Anterior cingulate cortex (tissue), 58 donors: Measurements from ENCODE around the gene TET1.
"Not testable (repeated sequence)": the region's sequence is repeated elsewhere in the genome, so short reads cannot be mapped to it uniquely, and the experiment has no call there.

ENCODE experiments used
- DNase-seq, 58 donors: peaks; one replicate each; lab custom pipeline; 2025; lab: John Stamatoyannopoulos, UW

The TET1 gene

DNA sequence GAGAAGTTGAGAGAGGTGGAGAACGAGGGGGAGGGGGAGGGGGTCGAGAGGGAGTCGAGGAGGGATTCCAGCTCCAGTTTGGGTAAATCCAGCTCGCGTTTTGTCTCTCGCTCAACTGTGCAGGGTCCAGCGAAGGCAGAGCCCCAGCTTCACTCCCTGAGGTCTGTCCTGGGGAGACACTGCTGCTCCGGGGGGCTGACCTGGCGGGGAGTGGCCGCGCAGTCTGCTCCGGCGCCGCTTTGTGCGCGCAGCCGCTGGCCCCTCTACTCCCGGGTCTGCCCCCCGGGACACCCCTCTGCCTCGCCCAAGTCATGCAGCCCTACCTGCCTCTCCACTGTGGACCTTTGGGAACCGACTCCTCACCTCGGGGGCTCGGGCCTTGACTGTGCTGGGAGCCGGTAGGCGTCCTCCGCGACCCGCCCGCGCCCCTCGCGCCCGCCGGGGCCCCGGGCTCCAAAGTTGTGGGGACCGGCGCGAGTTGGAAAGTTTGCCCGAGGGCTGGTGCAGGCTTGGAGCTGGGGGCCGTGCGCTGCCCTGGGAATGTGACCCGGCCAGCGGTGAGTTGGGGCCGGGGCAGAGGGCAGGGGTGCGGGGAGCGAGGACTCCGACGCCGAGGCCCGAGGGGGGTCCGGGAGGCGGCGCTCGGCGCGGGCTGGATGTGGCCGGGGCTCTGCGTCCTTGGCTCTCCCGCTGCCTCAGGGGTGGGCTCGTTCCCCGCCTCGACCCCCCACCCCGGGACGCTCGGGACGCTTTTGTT is at the start of gene TET1:
Gene TET1 (plus strand): TSS at position 152 of the 757 bp plus-strand sequence. CDS start 12,002 bp downstream, outside the sequence.
- peak in 23 of 58 donors; percentile 3 to 30 (median 8) for DNase-seq

DNA sequence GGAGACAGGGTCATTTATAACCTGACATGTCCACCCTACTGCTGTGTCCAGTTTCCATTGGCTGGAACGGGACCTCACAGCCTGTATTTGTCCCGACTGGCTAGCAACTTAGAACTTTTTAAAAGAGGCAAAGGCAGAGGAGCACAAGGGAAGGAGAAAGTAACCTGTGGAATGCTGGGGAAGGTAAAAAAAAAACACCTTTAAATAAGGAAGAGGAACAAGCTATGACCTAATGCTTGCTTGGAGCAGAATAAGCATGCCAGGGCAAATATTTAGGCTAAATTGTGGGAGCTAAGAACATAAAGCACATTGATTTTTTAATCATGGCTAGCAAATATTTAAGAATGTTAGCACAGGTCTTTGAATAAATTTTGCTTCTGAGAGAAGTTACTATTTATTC is 43.9 kb upstream of the TET1 start:
- DNase-seq: not testable (repeated sequence)

DNA sequence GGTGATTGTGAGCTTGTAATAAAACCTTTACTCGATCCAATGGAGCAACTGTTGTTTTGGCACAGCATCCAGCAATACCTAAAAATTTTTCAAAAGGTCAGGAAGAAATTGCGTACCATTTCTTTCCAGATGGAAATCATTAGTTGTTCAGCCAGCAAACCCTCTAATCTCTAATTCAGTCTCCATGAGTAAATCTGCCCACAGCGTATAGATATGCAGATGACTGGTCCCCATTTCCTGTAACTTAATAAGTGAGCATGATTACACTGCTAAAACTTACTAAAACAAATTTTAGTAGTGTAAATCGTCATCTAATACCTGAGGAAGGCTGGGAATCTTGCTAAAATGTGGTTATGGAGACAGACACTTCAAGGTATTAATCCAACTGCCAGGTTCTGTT is 43.4 kb upstream of the TET1 start:
- DNase-seq: no peak

DNA sequence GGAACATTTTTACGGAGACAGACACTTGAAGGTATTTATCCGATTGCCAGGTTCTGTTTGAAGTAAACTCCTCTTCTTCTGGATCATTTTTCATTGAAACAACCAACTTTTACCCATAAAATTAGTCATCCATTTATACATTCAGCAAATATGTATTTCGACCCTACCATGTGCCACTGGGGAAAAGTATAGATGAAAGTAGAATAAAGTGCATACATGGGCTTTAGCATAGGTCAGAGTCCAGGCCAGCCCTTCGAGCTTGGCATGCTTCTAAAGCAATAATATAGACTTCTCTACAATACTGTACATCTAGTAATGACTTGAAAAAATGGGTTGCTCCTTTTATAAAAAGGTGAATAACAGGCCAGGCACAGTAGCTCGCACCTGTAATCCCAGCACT is 42.9 kb upstream of the TET1 start:
- no peak for DNase-seq

DNA sequence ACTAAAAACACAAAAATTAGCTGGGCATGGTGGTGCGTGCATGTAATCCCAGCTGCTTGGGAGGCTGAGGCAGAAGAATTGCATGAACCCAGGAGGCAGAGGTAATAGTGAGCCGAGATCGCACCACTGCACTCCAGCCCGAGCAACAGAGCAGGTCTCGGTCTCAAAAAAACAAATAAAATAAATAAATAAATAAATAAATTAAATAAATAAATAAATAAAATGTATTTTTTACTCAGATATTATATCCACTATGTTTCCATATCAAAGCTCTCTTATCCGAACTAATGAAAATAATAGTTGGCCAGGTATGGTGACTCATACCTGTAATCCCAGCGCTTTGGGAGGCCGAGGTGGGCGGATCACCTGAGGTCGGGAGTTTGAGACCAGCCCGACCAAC is 41.5 kb upstream of the TET1 start:
- not testable (repeated sequence) for DNase-seq

DNA sequence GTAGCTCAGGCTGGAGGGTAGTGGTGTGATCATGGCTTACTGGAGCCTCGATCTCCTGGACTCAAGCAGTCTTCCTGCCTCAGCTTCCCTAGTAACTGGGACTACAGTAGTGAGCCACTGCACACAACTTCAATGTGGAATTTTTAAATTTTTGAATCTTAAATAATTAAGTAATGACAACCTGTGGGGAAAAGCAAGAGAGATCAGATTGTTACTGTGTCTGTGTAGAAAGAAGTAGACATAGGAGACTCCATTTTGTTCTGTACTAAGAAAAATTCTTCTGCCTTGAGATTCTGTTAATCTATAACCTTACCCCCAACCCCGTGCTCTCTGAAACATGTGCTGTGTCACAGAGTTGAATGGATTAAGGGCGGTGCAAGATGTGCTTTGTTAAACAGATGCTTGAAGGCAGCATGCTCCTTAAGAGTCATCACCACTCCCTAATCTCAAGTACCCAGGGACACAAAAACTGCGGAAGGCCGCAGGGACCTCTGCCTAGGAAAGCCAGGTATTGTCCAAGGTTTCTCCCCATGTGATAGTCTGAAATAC is 34.6 kb upstream of the TET1 start:
- not testable (repeated sequence) for DNase-seq

DNA sequence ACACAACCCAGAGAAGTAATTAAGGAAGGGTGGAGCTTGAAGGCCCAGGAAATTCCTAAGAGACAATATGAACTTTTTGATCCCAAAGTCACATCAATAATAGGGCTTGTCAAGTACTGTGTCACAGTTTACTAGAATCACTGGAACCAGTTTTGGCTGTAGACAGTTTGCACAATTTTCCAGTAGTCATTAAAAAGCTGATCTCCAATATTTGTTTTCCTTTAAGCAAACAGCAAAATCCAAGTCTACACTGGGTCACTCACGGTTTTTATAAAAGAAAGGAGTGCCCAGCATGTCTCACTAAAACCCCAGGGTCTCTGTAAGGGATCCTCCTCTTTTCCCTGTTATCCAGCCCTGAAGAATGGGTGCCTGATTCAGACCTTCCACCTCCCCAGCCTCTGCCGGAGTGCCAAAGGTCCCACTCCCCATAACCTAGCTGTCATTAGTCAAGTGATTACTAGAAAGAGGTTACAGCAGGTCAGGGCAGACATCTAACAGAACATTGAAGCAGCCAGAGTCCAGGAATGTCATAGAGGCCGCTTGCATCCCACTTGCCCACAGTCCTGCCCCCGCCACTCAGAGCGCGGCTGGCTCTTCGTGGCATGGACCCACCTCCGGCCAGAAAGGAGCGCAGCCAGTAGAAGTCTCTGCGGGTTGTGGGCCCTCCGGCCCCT is 33.4 kb upstream of the TET1 start:
- peak in 2 of 58 donors; percentile 28 to 53 for DNase-seq

DNA sequence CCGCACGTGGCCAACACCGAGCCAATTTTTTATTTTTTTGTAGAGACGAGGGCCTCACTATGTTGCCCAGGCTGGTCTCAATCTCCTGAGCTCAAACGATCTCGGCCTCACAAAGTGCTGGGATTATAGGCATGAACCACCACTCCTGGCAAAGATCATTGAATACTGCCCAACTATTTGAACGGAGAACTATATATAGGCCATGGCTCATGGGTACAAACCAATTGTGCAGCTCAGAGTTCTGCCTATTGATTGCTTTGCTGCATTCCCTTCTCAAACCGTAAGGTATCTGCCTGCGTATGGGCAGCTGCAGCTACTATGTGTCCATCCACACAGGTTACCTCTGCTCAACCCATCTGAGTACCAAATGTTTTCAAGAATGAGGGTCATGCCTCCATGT is 23.2 kb upstream of the TET1 start:
- DNase-seq: no peak

DNA sequence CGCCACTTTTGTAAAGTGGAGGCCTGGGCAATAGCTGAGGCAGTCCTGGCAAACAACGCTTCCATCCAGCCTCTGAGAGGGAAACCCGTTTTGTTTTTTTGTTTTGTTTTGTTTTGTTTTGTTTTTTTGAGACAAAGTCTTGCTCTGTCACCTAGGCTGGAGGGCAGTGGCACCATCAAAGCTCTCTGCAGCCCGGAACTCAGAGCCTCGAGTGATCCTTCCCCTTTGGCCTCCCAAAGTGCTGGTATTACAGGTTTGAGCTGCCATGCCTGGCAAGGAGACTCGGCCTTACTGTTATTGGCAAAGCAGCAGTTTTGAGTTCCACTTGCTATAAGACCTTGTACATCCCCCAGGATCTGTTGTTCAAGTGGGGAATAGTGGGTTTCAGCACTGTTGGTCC is 22.3 kb upstream of the TET1 start:
- DNase-seq: no peak

DNA sequence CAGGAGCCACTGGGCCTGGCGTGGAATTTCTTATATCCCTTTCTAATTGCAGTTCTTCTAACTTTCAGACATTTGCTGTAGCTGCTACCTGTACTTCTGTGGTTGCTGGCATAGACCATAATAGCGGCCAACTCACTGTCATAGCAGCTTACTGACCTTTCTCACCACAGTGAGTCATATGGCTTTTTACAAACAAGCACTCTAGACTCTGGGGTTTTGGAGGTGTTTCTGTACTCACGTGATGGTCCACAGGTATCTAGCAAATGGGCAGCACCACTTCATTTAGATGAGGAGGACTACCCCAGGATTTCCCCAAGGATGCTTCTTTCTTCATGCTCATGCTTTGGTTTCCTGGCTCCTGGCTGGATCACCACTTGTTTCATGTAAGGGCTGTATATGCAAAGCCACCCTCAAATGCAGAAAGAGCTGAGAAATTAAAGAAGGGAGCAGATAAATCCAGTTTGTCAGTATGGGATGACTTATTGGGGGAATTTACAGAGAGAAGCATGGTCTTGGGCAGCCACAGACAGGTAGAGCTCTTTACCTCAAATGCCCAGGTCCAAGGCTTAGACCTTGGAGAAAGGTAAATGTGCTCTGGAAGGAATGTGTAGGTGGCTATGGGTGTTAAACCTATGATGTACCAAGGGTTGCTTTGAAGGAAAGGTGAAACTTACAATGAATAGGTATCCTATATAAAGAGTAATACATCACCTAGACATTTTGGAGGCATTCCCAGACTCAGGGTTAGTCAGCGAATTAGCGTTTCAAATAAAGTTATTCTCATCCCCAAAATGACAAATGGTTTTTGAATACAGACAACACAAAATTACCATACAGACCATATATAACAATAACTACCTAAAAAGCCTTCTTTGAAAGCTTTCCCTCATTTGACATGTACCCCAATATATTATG is 16.9 kb upstream of the TET1 start:
- no peak for DNase-seq

DNA sequence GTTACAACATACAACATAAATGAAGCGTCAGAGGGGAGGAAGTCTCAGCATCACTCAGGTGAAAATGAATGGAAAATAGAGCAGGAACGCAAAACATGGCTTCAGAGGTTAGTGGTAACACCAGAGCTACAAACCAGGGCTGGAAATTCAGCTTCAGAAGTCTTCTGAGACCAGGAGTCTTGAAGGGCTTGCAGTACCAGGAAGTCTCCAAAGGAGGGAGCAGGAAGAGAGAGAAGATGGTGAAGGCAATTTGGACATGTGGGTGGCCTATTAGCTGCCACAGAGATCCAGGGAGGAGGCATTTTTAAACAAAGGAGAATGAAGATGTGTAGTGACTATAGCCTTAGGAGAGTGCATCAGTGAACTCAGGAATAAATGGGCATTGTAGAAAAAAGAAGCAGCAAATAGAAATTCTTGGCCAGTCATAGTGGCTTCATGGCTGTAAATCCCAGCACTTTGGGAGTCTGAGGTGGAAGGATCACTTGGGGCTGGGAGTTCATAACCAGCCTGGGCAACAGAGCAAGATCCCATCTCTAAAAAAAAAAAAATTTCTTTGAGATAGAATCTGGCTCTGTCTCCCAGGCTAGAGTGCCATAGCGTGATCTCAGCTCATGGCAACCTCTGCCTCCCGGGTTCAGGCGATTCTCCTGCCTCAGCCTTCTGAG is 9.3 kb upstream of the TET1 start:
- DNase-seq: peak in 25 of 58 donors; percentile 3 to 46 (median 15)

DNA sequence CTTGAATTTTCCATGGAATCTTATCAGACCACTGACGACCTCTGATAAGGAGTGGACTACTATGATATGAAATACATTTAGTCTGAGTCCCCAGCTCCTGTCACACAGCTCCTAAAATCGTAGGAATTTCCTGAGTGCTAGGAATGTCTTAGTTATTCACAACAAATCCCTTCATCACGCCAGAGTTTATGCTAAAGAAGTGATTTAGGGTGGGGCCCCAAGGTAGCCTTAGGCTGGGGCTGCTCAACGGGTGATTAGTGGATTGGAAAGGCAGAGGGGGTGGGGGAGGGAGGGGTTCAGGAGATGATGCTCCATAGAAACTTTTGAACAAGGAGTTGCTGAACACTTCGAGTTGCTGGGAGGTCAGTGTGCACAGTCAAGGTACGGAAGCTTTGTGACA is 7.0 kb upstream of the TET1 start:
- no peak for DNase-seq

DNA sequence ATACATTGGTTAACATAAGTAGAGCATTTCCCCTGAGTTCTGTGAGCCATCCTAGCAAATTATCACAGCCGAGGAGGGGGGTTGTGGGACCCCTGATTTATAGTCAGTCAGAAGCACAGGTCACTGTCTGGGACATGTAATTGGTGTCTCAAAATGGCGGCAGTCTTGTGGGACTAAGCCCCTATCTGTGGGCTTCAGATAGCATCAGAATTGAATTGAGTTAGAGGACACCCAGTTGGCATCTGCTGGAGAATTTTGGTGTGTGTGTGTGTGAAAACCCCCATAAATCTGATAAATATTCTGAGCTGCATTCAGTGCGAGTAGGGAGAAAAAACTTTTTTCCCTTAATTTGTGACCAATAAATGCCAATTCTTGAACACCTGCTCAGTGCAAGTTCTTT is 6.5 kb upstream of the TET1 start:
- no peak for DNase-seq

DNA sequence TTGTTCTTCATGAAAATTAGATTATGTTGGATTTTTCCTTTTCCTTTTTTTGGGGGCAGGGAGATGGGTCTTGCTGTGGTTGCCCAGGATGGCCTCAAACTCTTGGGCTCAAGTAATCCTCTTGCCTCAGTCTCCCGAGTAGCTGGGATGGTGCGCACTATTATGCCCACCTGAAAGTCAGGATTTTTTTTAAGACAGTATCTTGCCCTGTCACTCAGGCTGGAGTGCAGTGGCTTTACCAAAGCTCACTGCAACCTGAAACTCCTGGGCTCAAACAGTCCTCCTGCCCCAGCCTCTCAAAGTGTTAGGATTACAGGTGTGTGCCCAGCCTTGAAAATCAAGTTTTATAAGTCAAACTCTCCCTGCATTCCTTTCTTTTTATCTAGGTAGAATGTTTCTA is 1.7 kb upstream of the TET1 start:
- DNase-seq: no peak

DNA sequence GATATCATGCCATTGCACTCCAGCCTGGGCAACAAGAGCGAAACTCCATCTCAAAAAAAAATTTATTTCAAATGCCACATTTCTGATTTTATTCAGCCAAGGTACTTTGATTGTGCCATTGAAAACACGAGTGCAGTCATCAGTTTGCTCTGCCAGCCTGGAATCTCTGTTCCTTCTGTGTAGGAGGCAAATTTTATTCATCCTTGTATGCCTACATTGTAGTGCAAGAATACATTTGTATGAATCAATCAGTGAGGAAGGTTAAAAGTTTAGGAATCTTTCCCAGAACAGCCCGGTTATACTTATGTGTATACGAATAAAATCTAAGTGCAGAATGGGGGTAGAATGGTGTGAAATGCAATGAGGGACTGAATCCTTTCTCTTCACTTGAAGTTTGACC is 886 bp upstream of the TET1 start:
- no peak for DNase-seq

DNA sequence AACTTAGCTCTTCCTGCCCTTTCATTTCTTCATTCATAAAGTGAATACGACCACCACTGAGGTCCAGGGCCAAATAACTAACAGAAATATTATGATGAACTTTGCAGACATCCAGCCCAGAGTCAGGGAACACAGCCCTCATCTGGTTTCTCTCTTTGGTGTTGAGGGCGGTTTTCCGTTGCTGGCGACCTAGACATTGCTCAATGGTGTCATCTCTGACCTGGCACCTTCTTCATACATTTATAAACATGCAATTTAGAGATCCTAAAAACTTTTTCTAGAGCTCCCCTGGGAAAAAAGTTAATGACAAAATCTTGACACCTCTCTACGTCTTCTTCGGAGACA is 324 bp upstream of the TET1 start:
- DNase-seq: no peak

DNA sequence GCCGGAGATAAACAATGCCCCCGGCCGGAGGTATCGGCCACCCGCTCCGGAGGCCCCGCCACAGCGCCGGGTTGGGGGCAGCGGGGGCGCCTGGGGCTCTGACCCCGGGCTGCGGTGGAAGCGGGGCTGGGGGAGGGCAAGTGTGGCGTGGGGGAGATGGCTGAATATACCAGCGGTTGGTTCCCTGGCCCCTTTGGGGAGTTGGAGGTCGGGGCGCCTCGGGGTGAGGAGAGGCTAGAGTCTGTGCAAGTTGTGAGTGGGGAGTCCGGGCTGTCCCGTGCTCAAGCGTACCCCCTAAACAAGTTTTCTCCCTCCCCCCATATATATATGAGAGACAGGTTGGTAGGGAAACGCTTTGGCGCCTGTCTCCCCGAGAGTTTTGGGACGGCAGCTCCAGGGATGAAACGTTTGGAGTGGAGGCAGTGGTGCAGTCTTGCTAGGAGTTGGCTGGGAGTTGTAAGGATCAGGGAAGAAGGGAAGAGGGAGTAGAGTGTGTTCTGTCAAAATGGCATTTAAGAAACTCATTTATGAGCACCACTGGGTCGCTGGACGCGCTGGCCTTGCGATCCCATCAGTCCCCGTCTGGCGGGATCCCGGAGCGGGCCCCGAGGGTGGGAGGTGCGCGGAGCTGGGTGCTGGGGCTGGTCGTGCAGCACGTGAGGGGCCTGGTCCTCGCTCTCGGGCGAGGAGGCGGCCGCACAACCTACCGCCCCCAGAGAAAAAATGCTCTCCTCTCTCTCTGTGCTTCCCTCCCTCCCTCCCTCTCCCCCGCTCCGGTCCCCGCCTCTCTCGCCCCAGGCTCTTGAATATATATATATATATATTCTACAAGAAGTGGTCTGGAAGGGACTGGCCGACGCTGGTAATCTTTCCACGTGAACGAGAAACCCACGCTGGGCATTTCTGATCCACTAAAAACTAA is 1.1 kb downstream of the TET1 start:
- DNase-seq: peak in 4 of 58 donors; percentile 5 to 11 (median 8)

DNA sequence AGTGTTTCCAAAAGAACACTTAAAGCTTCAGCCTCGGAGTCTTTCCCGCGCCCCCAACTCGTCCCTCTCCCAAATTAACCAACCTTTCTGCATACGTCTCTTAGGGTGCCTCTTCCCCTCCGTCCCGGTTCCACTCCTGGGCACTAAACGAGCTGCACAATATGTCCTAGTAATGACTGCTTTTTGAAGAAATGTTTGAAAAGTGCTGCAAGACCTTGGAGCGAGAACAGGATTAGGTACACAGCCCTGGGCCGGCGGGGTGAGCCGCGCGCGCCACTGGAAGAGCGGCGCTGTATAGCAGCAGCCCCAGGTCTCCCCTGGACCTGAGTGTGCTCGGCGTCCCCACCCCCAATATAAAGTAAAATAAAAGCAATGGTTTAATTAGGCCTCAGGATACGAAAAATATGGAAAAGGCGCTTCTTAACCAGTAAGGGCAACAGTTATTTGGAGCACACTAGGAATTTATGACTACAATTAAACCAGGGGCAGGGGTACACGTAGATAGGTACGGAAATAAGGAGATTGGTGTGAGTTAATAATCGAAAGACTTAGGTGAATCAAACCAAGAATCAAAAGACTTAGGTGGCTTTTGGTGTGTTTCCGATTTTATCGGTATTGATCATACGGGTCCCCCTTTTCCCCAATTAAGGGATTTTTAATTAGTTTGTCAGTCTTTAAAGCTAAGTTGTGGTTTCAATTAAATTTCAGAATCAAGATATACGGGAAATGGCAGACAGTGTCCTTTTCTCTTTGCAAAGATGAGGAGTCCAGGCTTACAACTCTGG is 1.9 kb downstream of the TET1 start:
- peak in 3 of 58 donors; percentile 2 to 5 (median 2) for DNase-seq
